OCI-LY3 (cell line): ENCODE data around the gene SRGAP1.
"Not testable (repeated sequence)": the region's sequence is repeated elsewhere in the genome, so short reads cannot be mapped to it uniquely, and the experiment has no call there.

Source experiments
- CTCF ChIP-seq: fragments of 200-600, 300-600 bp; sonication (generic); IDR thresholded peaks from 2 replicates; pipeline ENCODE4 v1.5.1; 2014; ENCODE audit warnings: antibody characterized with exemption, low read length, low read depth
- EZH2phosphoT487 ChIP-seq: fragments of 200-600 bp; shearing (Covaris generic); IDR thresholded peaks from 2 replicates; pipeline ENCODE4 v1.6.1; 2018; ENCODE audit warnings: antibody characterized with exemption, mixed run types, low read depth

- TF ChIP-seq CTCF, EZH2phosphoT487: not testable (repeated sequence)
Measured at GRCh38 chr12:64130476-64130875, 286.0 kb downstream of the SRGAP1 start.
